CD14-positive monocyte (primary cell): ENCODE measurements around the gene LKAAEAR1. TPM values are rescaled to one million over a fixed set of nuclear protein-coding genes. Genes with fewer than 3 reads are reported as not detected.
A peak's percentile ranks its signal among the peaks of the same experiment; 100 is the strongest.

ENCODE experiments used
- DNase-seq, 3 donors: peaks; one replicate each; pipeline ENCODE4 v3.0.0-alpha.2; 2011 to 2022
- H2AFZ ChIP-seq: 2 replicates; pipeline ENCODE4 v1.6.0; 2012; ENCODE audit warnings: mild to moderate bottlenecking, low read depth, low read length, inconsistent platforms; ENCODE audit not compliant: insufficient read depth, poor library complexity, severe bottlenecking
- H3K27ac ChIP-seq, 2 donors: 1 replicate in 1 of 2; 2 replicates in 1 of 2; pipeline ENCODE4 v1.5.1; 2012 to 2013; ENCODE audit warnings: low read length in 2 of 2, control low read depth in 1 of 2, inconsistent platforms in 1 of 2, low read depth in 1 of 2, mild to moderate bottlenecking in 1 of 2
- H3K27me3 ChIP-seq, 2 donors: one replicate each; pipeline versions ENCODE4 v1.6.0 to v1.6.1; 2011 to 2013; ENCODE audit warnings: low read length in 2 of 2; ENCODE audit not compliant: control insufficient read depth in 2 of 2, insufficient read depth in 2 of 2
- H3K36me3 ChIP-seq, 2 donors: replicated peaks in 1 of 2; 1 replicate in 1 of 2; 2 replicates in 1 of 2; pipeline versions ENCODE4 v1.5.1 to v1.6.1; 2012 to 2013; ENCODE audit warnings: low read length in 2 of 2, control low read depth in 1 of 2, inconsistent platforms in 1 of 2, mild to moderate bottlenecking in 1 of 2; ENCODE audit not compliant: insufficient read depth in 2 of 2, control insufficient read depth in 1 of 2
- H3K4me1 ChIP-seq, 2 donors: 1 replicate in 1 of 2; 2 replicates in 1 of 2; pipeline versions ENCODE4 v1.5.1 to v1.6.1; 2012 to 2013; ENCODE audit warnings: low read length in 2 of 2, control low read depth in 1 of 2, inconsistent platforms in 1 of 2, mild to moderate bottlenecking in 1 of 2, moderate library complexity in 1 of 2; ENCODE audit not compliant: insufficient read depth in 2 of 2, control insufficient read depth in 1 of 2
- H3K4me2 ChIP-seq: replicated peaks from 2 replicates; pipeline ENCODE3; 2012; ENCODE audit warnings: low read length, moderate library complexity, mild to moderate bottlenecking; ENCODE audit not compliant: poor library complexity, severe bottlenecking; ENCODE audit errors: extremely low read depth
- H3K4me3 ChIP-seq, 3 experiments: fragments of 200-600 bp in 1 of 3; sonication (generic) in 1 of 3; replicated peaks in 1 of 3; 1 replicate in 2 of 3; 2 replicates in 1 of 3; pipeline ENCODE4 v1.5.1; 2011 to 2013; ENCODE audit warnings: low read length in 3 of 3, mild to moderate bottlenecking in 3 of 3, control low read depth in 2 of 3, low read depth in 2 of 3, inconsistent platforms in 1 of 3, moderate library complexity in 1 of 3
- H3K79me2 ChIP-seq: 2 replicates; pipeline ENCODE4 v1.6.0; 2012; ENCODE audit warnings: mild to moderate bottlenecking, control low read depth, inconsistent platforms, low read length, moderate library complexity; ENCODE audit not compliant: insufficient read depth
- H3K9ac ChIP-seq: 2 replicates; pipeline ENCODE4 v1.6.0; 2017; ENCODE audit warnings: low read length, mild to moderate bottlenecking; ENCODE audit not compliant: insufficient read depth, poor library complexity, severe bottlenecking
- H3K9me3 ChIP-seq, 2 donors: replicated peaks in 1 of 2; 1 replicate in 1 of 2; 2 replicates in 1 of 2; pipeline versions ENCODE4 v1.5.1 to v1.6.1; 2012 to 2013; ENCODE audit warnings: low read length in 2 of 2, control low read depth in 1 of 2; ENCODE audit not compliant: control insufficient read depth in 1 of 2, insufficient read depth in 1 of 2
- H4K20me1 ChIP-seq: 2 replicates; pipeline ENCODE4 v1.6.0; 2012; ENCODE audit warnings: mild to moderate bottlenecking, low read length, control low read depth, moderate library complexity; ENCODE audit not compliant: insufficient read depth
- H3K27ac Mint-ChIP-seq, 7 donors: one replicate each; pipeline ENCODE4 v1.8.0; 2020; ENCODE audit warnings: mild to moderate bottlenecking in 7 of 7, mixed read lengths in 7 of 7, moderate library complexity in 6 of 7, inconsistent platforms in 2 of 7
- H3K27me3 Mint-ChIP-seq, 3 donors: one replicate each; pipeline ENCODE4 v1.8.0; 2021 to 2022; ENCODE audit warnings: low read depth in 3 of 3, mild to moderate bottlenecking in 3 of 3, mixed read lengths in 3 of 3, moderate library complexity in 3 of 3, inconsistent platforms in 1 of 3
- H3K36me3 Mint-ChIP-seq, 2 donors: one replicate each; pipeline ENCODE4 v1.8.0; 2020; ENCODE audit warnings: mixed read lengths in 2 of 2, inconsistent platforms in 1 of 2, mild to moderate bottlenecking in 1 of 2
- H3K4me1 Mint-ChIP-seq: one replicate; pipeline ENCODE4 v1.8.0; 2020; ENCODE audit warnings: mild to moderate bottlenecking, mixed read lengths
- H3K4me3 Mint-ChIP-seq, 2 donors: one replicate each; pipeline ENCODE4 v1.8.0; 2020; ENCODE audit warnings: mild to moderate bottlenecking in 2 of 2, mixed read lengths in 2 of 2, moderate library complexity in 1 of 2
- H3K9me3 Mint-ChIP-seq, 7 donors: one replicate each; pipeline ENCODE4 v1.8.0; 2020 to 2022; ENCODE audit warnings: mixed read lengths in 7 of 7, mild to moderate bottlenecking in 6 of 7, moderate library complexity in 6 of 7, inconsistent platforms in 2 of 7
- WGBS: methylation state at CpG from one replicate; pipeline ENCODE4 v1.1.5; 2013; ENCODE audit warnings: missing lambda C conversion rate; ENCODE audit not compliant: insufficient coverage; 5-methylcytosine and 5-hydroxymethylcytosine counted together
- intact Hi-C, 2 donors: fragments of 100-400 bp; cut with micrococcal nuclease; formaldehyde crosslinking; loops; one replicate each; pipeline versions ENCODE4 v1.15.0 to v1.15.1; 2023
- polyA plus RNA-seq, 3 donors: library from polyadenylated mRNA; depleted of rRNA in 1 of 3; unstranded in 2 of 3; stranded (reverse) in 1 of 3; fragments of 300-500 nt in 2 of 3; fragments of >200 nt in 1 of 3; fragmentation: Illumina TruSeq in 2 of 3; gene quantifications; 1 replicate in 2 of 3; 2 replicates in 1 of 3; pipeline ENCODE4 v1.2.3, GENCODE V29; 2012 to 2021
- TF ChIP-seq, protein P1 (sequence below): fragments of 200-600 bp; IDR thresholded peaks from one replicate; pipeline ENCODE4 v1.8.0; 2022; ENCODE audit warnings: antibody characterized with exemption, mild to moderate bottlenecking

The LKAAEAR1 gene
- polyA plus RNA-seq, 3 donors = 0.61 to 0.86 (median 0.64) TPM

DNA sequence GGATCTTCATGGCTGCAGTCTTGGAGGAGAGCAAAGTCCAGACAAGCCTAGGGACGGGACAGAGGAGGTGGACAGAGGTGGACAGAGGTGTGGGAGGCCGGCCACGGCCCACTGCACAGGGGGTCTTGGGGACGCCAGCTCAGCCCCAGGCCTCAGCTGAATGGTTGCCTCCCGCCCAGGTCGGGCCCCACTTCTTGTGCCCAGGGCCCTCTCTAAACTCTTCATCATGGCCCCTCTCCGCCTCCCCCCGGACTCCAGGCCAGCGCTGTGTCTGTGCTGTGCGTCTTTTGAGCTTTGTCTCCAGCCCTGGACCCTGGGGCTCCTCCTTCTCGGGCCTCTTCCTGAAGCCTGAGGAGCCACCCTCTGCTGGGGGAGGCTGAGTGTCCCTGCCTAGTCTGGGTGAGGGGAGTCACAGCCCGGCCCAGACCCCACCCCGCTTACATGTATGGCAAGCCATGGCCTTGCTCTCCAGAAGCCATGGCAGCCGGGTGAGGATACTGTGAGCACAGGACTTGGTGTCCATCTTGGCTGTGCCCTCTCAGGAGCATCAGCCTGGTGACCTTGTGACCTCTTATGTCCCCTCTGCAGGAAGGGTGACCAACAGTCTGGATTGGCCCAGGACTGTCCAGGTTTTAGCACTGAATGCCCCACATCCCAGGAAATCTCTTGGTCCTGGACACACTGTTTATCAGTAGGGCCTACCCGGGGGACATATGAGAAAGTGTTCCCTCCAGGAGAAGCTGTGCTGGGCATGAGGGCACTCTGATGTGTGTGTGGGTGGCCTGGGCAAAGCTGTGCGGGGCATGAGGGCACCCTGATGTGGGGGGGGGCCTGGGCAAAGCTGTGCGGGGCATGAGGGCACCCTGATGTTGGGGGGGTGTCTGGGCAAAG lies 32.6 kb upstream of the LKAAEAR1 start:
- no peaks in the 10 kb centered on the region for H3K9me3 Mint-ChIP-seq
- no peaks in the 10 kb centered on the region for H3K27me3 ChIP-seq
- no peak overlapping the region for H3K27ac ChIP-seq
- no peaks in the 10 kb centered on the region for H3K9me3 ChIP-seq
- no peak overlapping the region for H3K4me3 ChIP-seq
- H3K36me3 ChIP-seq = no peaks in the 10 kb centered on the region
- peak overlapping the region in 1 of 7 donors; percentile 54 for H3K27ac Mint-ChIP-seq
- intact Hi-C loops = no loop called here
- no peaks in the 10 kb centered on the region for H4K20me1 ChIP-seq
- H3K4me1 Mint-ChIP-seq = peaks cover 8% of the 10 kb centered on the region
- no peaks in the 10 kb centered on the region for H3K36me3 Mint-ChIP-seq
- peaks cover 6 to 15% (median 11%) of the 10 kb centered on the region in 3 donors for H3K27me3 Mint-ChIP-seq
- DNase-seq = no peak
- H3K4me3 Mint-ChIP-seq = no peak overlapping the region
- H3K9ac ChIP-seq = no peak overlapping the region
- no peak overlapping the region for H3K4me2 ChIP-seq
- no peaks in the 10 kb centered on the region for H3K79me2 ChIP-seq
- no peak overlapping the region for H2AFZ ChIP-seq
- TF ChIP-seq, protein P1, sequence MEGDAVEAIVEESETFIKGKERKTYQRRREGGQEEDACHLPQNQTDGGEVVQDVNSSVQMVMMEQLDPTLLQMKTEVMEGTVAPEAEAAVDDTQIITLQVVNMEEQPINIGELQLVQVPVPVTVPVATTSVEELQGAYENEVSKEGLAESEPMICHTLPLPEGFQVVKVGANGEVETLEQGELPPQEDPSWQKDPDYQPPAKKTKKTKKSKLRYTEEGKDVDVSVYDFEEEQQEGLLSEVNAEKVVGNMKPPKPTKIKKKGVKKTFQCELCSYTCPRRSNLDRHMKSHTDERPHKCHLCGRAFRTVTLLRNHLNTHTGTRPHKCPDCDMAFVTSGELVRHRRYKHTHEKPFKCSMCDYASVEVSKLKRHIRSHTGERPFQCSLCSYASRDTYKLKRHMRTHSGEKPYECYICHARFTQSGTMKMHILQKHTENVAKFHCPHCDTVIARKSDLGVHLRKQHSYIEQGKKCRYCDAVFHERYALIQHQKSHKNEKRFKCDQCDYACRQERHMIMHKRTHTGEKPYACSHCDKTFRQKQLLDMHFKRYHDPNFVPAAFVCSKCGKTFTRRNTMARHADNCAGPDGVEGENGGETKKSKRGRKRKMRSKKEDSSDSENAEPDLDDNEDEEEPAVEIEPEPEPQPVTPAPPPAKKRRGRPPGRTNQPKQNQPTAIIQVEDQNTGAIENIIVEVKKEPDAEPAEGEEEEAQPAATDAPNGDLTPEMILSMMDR = no peak
- peaks cover 8% of the 10 kb centered on the region in 2 donors for H3K4me1 ChIP-seq
- WGBS = 89% methylated on average over 14 of the region's 17 CpGs

DNA sequence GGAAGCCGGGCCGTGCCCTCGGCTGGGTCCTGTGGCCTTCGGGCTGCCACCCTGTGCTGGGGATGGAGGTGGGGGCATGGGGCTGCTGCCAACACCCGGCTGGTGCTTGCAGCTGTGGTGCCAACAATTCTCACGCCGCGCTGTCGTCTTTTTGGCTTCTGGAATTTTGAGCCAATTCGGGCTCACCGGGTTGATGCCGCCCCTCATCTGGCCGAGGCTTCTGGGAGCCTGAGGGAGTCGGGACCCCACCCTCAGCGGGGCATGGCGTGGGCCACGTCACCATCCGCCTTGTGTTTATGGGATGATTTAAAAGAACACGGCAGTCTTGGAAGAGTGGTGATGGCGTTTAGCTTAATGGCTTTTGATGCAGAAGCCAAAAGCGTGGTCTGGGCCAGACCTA lies 31.8 kb upstream of the LKAAEAR1 start:
- Histone ChIP-seq H4K20me1 (no peaks in the 10 kb centered on the region), H3K9me3 (no peaks in the 10 kb centered on the region), H3K36me3 (no peaks in the 10 kb centered on the region), H3K27ac (no peak overlapping the region), H3K27me3 (no peaks in the 10 kb centered on the region), H3K4me2 (no peak overlapping the region), H2AFZ (no peak overlapping the region), H3K9ac (no peak overlapping the region), H3K4me1 (peaks cover 8% of the 10 kb centered on the region in 2 donors), H3K4me3 (no peak overlapping the region), H3K79me2 (no peaks in the 10 kb centered on the region)
- TF ChIP-seq, protein P1 = no peak
- 95% methylated on average over 16 of the region's 21 CpGs for WGBS
- Mint-ChIP-seq H3K9me3 (no peaks in the 10 kb centered on the region), H3K36me3 (no peaks in the 10 kb centered on the region), H3K4me3 (no peak overlapping the region), H3K27me3 (peaks cover 4 to 11% (median 9%) of the 10 kb centered on the region in 3 donors), H3K27ac (no peak overlapping the region), H3K4me1 (peaks cover 8% of the 10 kb centered on the region)
- intact Hi-C loops = no loop called here
- DNase-seq = no peak
